Measurements from ENCODE around the gene CAGE1.

Gene CAGE1

GRCh38 chr6:7389451-7390225, at the start of gene CAGE1, which contains the start of gene RIOK1:
CAGE1 (minus strand) TSS chr6:7389742; CDS start chr6:7387173, 2,569 bp downstream.
RIOK1 (plus strand) TSS chr6:7389808; CDS start chr6:7390003, 195 bp downstream.
- peak; percentile 72 for DNase-seq

- DNase-seq, result no peak
These were observed 49.7 kb upstream of the CAGE1 start for GRCh38 chr6:7439228-7439627.

- no peak for DNase-seq
These were observed 48.5 kb upstream of the CAGE1 start for GRCh38 chr6:7438011-7438410.

- DNase-seq, result no peak
These were observed 45.1 kb upstream of the CAGE1 start for GRCh38 chr6:7434672-7435071.

- no peak for DNase-seq
These were observed 43.6 kb upstream of the CAGE1 start for GRCh38 chr6:7433121-7433617.

- DNase-seq, result no peak
These were observed 43.0 kb upstream of the CAGE1 start for GRCh38 chr6:7432391-7433120.

- DNase-seq, result peak; percentile 27
These were observed 42.3 kb upstream of the CAGE1 start for GRCh38 chr6:7431674-7432390.

GRCh38 chr6:7431313-7431673, 41.8 kb upstream of the CAGE1 start:
- DNase-seq, result no peak

- DNase-seq, result no peak
These were observed 37.1 kb upstream of the CAGE1 start for GRCh38 chr6:7426447-7427169.

GRCh38 chr6:7425808-7426190, 36.3 kb upstream of the CAGE1 start:
- DNase-seq, result no peak

GRCh38 chr6:7424967-7425807, 35.6 kb upstream of the CAGE1 start:
- DNase-seq, result no peak

GRCh38 chr6:7424058-7424457, 34.5 kb upstream of the CAGE1 start:
- no peak for DNase-seq

- no peak for DNase-seq
These were observed 31.5 kb upstream of the CAGE1 start for GRCh38 chr6:7421066-7421465.

- DNase-seq, result no peak
These were observed 29.5 kb upstream of the CAGE1 start for GRCh38 chr6:7419065-7419464.

- no peak for DNase-seq
These were observed 28.8 kb upstream of the CAGE1 start for GRCh38 chr6:7418238-7418905.

- DNase-seq, result no peak
These were observed 28.1 kb upstream of the CAGE1 start for GRCh38 chr6:7417684-7418083.

- no peak for DNase-seq
These were observed 25.3 kb upstream of the CAGE1 start for GRCh38 chr6:7414811-7415210.

- DNase-seq, result no peak
These were observed 23.7 kb upstream of the CAGE1 start for GRCh38 chr6:7413151-7413823.

GRCh38 chr6:7411328-7411727, 21.8 kb upstream of the CAGE1 start:
- no peak for DNase-seq

GRCh38 chr6:7410851-7411250, 21.3 kb upstream of the CAGE1 start:
- DNase-seq, result no peak

GRCh38 chr6:7409740-7410139, 20.2 kb upstream of the CAGE1 start:
- no peak for DNase-seq
